BJ (cell line): ENCODE results near the gene ANKZF1. TPM values are rescaled to one million over a fixed set of nuclear protein-coding genes. Genes with fewer than 3 reads are reported as not detected.

Experiments used
- CTCF ChIA-PET: fragments of 350-600 bp; formaldehyde crosslinking; extraction: SDS; loops from one replicate; lab custom pipeline; 2021; ENCODE audit warnings: antibody characterized with exemption, inconsistent platforms; lab: Yijun Ruan, JAX
- POLR2A ChIA-PET: fragments of 300-600 bp; sonication (Branson Sonifier 250); formaldehyde crosslinking; extraction: SDS; loops from one replicate; lab custom pipeline; 2021; ENCODE audit warnings: antibody characterized with exemption; lab: Charles Lee
- DNase-seq: peaks from one replicate; pipeline ENCODE4 v3.0.0-alpha.2; 2011; ENCODE audit warnings: low read depth
- H3K27me3 ChIP-seq: 2 replicates; pipeline ENCODE4 v1.6.0; 2011; ENCODE audit warnings: low read length; ENCODE audit not compliant: control insufficient read depth, insufficient read depth
- H3K36me3 ChIP-seq: 2 replicates; pipeline ENCODE4 v1.5.1; 2011; ENCODE audit warnings: low read length; ENCODE audit not compliant: control insufficient read depth, insufficient read depth
- H3K4me3 ChIP-seq: 2 replicates; pipeline ENCODE4 v1.5.1; 2011; ENCODE audit warnings: low read depth, mild to moderate bottlenecking, control low read depth, low read length
- CTCF ChIP-seq: IDR thresholded peaks from 2 replicates; pipeline ENCODE4 v1.5.1; 2011; ENCODE audit warnings: low read depth, mild to moderate bottlenecking, control low read depth, inconsistent platforms, low read length, moderate library complexity; ENCODE audit not compliant: insufficient read depth
- polyA plus RNA-seq: library from polyadenylated mRNA; depleted of rRNA; stranded (reverse); fragments of >200 nt; gene quantifications from 2 replicates; pipeline ENCODE4 v1.2.3, GENCODE V29; 2011

The ANKZF1 gene
- polyA plus RNA-seq, 1 experiment = 37.7 TPM

GRCh38 chr2:219278655-219279150 is 49.1 kb downstream of the ANKZF1 start:
- CTCF ChIA-PET = interaction anchor here (0.6 to 20.1 kb wide), 20 partner anchors 9 to 251 kb away, joined by 3 to 403 read pairs (median 4); partner anchors contain the start of genes ABCB6, ANKZF1, ATG9A and GLB1L
- POLR2A ChIA-PET = interaction anchor here (0.5 to 0.8 kb wide), 2 partner anchors 29 to 109 kb away, joined by 5 to 6 read pairs; partner anchors contain the start of gene DNPEP
- no peak for DNase-seq
- Histone ChIP-seq H3K27me3 (no peaks in the 10 kb centered on the region), H3K36me3 (peaks cover 19% of the 10 kb centered on the region), H3K4me3 (peak overlapping the region; percentile 17; the same call in 1 of the 2 replicates)
- TF ChIP-seq CTCF = no peak

- POLR2A ChIA-PET = interaction anchor here (0.5 to 0.8 kb wide), 2 partner anchors 30 to 109 kb away, joined by 5 to 6 read pairs; partner anchors contain the start of gene DNPEP
- DNase-seq = peak; percentile 95
- H3K27me3 ChIP-seq = no peaks in the 10 kb centered on the region
- H3K36me3 ChIP-seq = peaks cover 20% of the 10 kb centered on the region
- peak; percentile 20; the same call in 1 of the 2 replicates for TF ChIP-seq CTCF
- CTCF ChIA-PET = interaction anchor here (0.6 to 20.1 kb wide), 14 partner anchors 10 to 250 kb away, joined by 3 to 403 read pairs (median 4); partner anchors contain the start of genes ABCB6, GLB1L, STK16 and TUBA4A
- H3K4me3 ChIP-seq = peak within 1 kb of the TSS; percentile 56
Measured at GRCh38 chr2:219279151-219279915, 49.7 kb downstream of the ANKZF1 start, which contains the start of gene DNAJB2. DNAJB2 (plus strand) TSS chr2:219279366; CDS start chr2:219279834, 468 bp downstream.

- ChIA-PET CTCF (interaction anchor here (0.5 to 20.1 kb wide), 4 partner anchors 15 to 228 kb away, joined by 3 to 403 read pairs (median 4); partner anchors contain the start of genes GLB1L and STK16), POLR2A (no interaction called here)
- DNase-seq = no peak
- H3K36me3 ChIP-seq = peaks cover 22% of the 10 kb centered on the region
- H3K4me3 ChIP-seq = peak overlapping the region; percentile 56
- no peak for TF ChIP-seq CTCF
- no peaks in the 10 kb centered on the region for H3K27me3 ChIP-seq
Measured at GRCh38 chr2:219279916-219280516, 50.4 kb downstream of the ANKZF1 start.

- ChIA-PET CTCF (interaction anchor here (0.9 to 20.1 kb wide), 2 partner anchors 15 to 71 kb away, joined by 3 to 403 read pairs; no protein-coding TSS in a partner anchor), POLR2A (no interaction called here)
- no peak for DNase-seq
- H3K27me3 ChIP-seq = no peaks in the 10 kb centered on the region
- no peak overlapping the region for H3K4me3 ChIP-seq
- TF ChIP-seq CTCF = no peak
- peaks cover 24% of the 10 kb centered on the region for H3K36me3 ChIP-seq
Measured at GRCh38 chr2:219280651-219281050, 51.0 kb downstream of the ANKZF1 start.
